Measurements from ENCODE around the gene RAB38.

Gene RAB38

GRCh38 chr11:88104408-88104807 is 70.8 kb downstream of the RAB38 start:
- H3K27ac ChIP-seq (ENCODE audit: low read depth, low read length), result no peak overlapping the region
- H3K4me1 ChIP-seq (ENCODE audit: insufficient read depth, low read length), result peaks cover 5% of the 10 kb centered on the region
- H3K9me3 ChIP-seq (ENCODE audit: insufficient read depth, low read depth, low read length), result no peaks in the 10 kb centered on the region; the same call in 1 of the 2 replicates
- H3K36me3 ChIP-seq (ENCODE audit: insufficient read depth, low read length), result no peaks in the 10 kb centered on the region
- no peak overlapping the region for H3K4me3 ChIP-seq (ENCODE audit: low read length)
- H3K9ac ChIP-seq (ENCODE audit: low read depth, low read length), result no peak overlapping the region
- H3K27me3 ChIP-seq (ENCODE audit: insufficient read depth, low read length), result no peaks in the 10 kb centered on the region

- 70% methylated on average over 9 of the region's 9 CpGs for WGBS
- Histone ChIP-seq H3K4me1 (ENCODE audit: insufficient read depth, low read length) (peaks cover 5% of the 10 kb centered on the region), H3K9me3 (ENCODE audit: insufficient read depth, low read depth, low read length) (no peaks in the 10 kb centered on the region), H3K4me3 (ENCODE audit: low read length) (no peak overlapping the region), H3K36me3 (ENCODE audit: insufficient read depth, low read length) (no peaks in the 10 kb centered on the region), H3K27me3 (ENCODE audit: insufficient read depth, low read length) (no peaks in the 10 kb centered on the region), H3K9ac (ENCODE audit: low read depth, low read length) (no peak overlapping the region), H3K27ac (ENCODE audit: low read depth, low read length) (no peak overlapping the region; the same call in 1 of the 2 replicates)
Observed at GRCh38 chr11:88103337-88104206, 71.7 kb downstream of the RAB38 start.

- Histone ChIP-seq H3K9me3 (ENCODE audit: insufficient read depth, low read depth, low read length) (no peaks in the 10 kb centered on the region), H3K4me1 (ENCODE audit: insufficient read depth, low read length) (peaks cover 5% of the 10 kb centered on the region), H3K27me3 (ENCODE audit: insufficient read depth, low read length) (no peaks in the 10 kb centered on the region), H3K27ac (ENCODE audit: low read depth, low read length) (no peak overlapping the region), H3K9ac (ENCODE audit: low read depth, low read length) (no peak overlapping the region), H3K36me3 (ENCODE audit: insufficient read depth, low read length) (no peaks in the 10 kb centered on the region), H3K4me3 (ENCODE audit: low read length) (no peak overlapping the region)
- 92% methylated on average over 3 of the region's 3 CpGs for WGBS
Observed at GRCh38 chr11:88102598-88102934, 72.7 kb downstream of the RAB38 start.

- H3K4me1 ChIP-seq (ENCODE audit: insufficient read depth, low read length), result peaks cover 5% of the 10 kb centered on the region
- no peak overlapping the region for H3K9ac ChIP-seq (ENCODE audit: low read depth, low read length)
- no peak overlapping the region for H3K27ac ChIP-seq (ENCODE audit: low read depth, low read length)
- H3K27me3 ChIP-seq (ENCODE audit: insufficient read depth, low read length), result no peaks in the 10 kb centered on the region
- H3K9me3 ChIP-seq (ENCODE audit: insufficient read depth, low read depth, low read length), result no peaks in the 10 kb centered on the region
- 63% methylated on average over 3 of the region's 3 CpGs for WGBS
- H3K36me3 ChIP-seq (ENCODE audit: insufficient read depth, low read length), result no peaks in the 10 kb centered on the region
- H3K4me3 ChIP-seq (ENCODE audit: low read length), result no peak overlapping the region
Observed at GRCh38 chr11:88101881-88102597, 73.2 kb downstream of the RAB38 start.

- Histone ChIP-seq H3K4me1 (ENCODE audit: insufficient read depth, low read length) (peaks cover 5% of the 10 kb centered on the region), H3K27me3 (ENCODE audit: insufficient read depth, low read length) (no peaks in the 10 kb centered on the region), H3K9me3 (ENCODE audit: insufficient read depth, low read depth, low read length) (no peaks in the 10 kb centered on the region), H3K9ac (ENCODE audit: low read depth, low read length) (no peak overlapping the region), H3K36me3 (ENCODE audit: insufficient read depth, low read length) (no peaks in the 10 kb centered on the region), H3K27ac (ENCODE audit: low read depth, low read length) (no peak overlapping the region), H3K4me3 (ENCODE audit: low read length) (no peak overlapping the region)
- WGBS, result 91% methylated on average over 5 of the region's 6 CpGs
Observed at GRCh38 chr11:88100151-88100550, 75.1 kb downstream of the RAB38 start.

GRCh38 chr11:88098289-88098688 is 77.0 kb downstream of the RAB38 start:
- H3K4me3 ChIP-seq (ENCODE audit: low read length), result no peak overlapping the region
- no peaks in the 10 kb centered on the region for H3K27me3 ChIP-seq (ENCODE audit: insufficient read depth, low read length)
- no peak overlapping the region for H3K9ac ChIP-seq (ENCODE audit: low read depth, low read length)
- H3K4me1 ChIP-seq (ENCODE audit: insufficient read depth, low read length), result peaks cover 2% of the 10 kb centered on the region
- H3K36me3 ChIP-seq (ENCODE audit: insufficient read depth, low read length), result no peaks in the 10 kb centered on the region
- no peak overlapping the region for H3K27ac ChIP-seq (ENCODE audit: low read depth, low read length)
- no peaks in the 10 kb centered on the region for H3K9me3 ChIP-seq (ENCODE audit: insufficient read depth, low read depth, low read length)

- Histone ChIP-seq H3K27ac (ENCODE audit: low read depth, low read length) (no peak overlapping the region), H3K4me1 (ENCODE audit: insufficient read depth, low read length) (no peaks in the 10 kb centered on the region), H3K36me3 (ENCODE audit: insufficient read depth, low read length) (no peaks in the 10 kb centered on the region), H3K9ac (ENCODE audit: low read depth, low read length) (no peak overlapping the region), H3K4me3 (ENCODE audit: low read length) (no peak overlapping the region), H3K9me3 (ENCODE audit: insufficient read depth, low read depth, low read length) (peaks cover 10% of the 10 kb centered on the region), H3K27me3 (ENCODE audit: insufficient read depth, low read length) (no peaks in the 10 kb centered on the region)
- 96% methylated on average over 1 of the region's 1 CpG for WGBS
Observed at GRCh38 chr11:88089134-88089533, 86.1 kb downstream of the RAB38 start.

- 95% methylated on average over 3 of the region's 3 CpGs for WGBS
- Histone ChIP-seq H3K4me3 (ENCODE audit: low read length) (no peak overlapping the region), H3K27ac (ENCODE audit: low read depth, low read length) (no peak overlapping the region)
Observed at GRCh38 chr11:88087337-88087736, 87.9 kb downstream of the RAB38 start.

GRCh38 chr11:88086297-88086696 is 88.9 kb downstream of the RAB38 start:
- no peaks in the 10 kb centered on the region for H3K36me3 ChIP-seq (ENCODE audit: insufficient read depth, low read length)
- 89% methylated on average over 2 of the region's 2 CpGs for WGBS
- H3K9me3 ChIP-seq (ENCODE audit: insufficient read depth, low read depth, low read length), result peaks cover 10% of the 10 kb centered on the region
- H3K27me3 ChIP-seq (ENCODE audit: insufficient read depth, low read length), result no peaks in the 10 kb centered on the region
- no peak overlapping the region for H3K4me3 ChIP-seq (ENCODE audit: low read length)
- no peak overlapping the region for H3K27ac ChIP-seq (ENCODE audit: low read depth, low read length)
- no peaks in the 10 kb centered on the region for H3K4me1 ChIP-seq (ENCODE audit: insufficient read depth, low read length)
- no peak overlapping the region for H3K9ac ChIP-seq (ENCODE audit: low read depth, low read length)

More at GRCh38 chr11:88087337-88087736, 87.9 kb downstream of the RAB38 start:
- no peaks in the 10 kb centered on the region for H3K27me3 ChIP-seq (ENCODE audit: insufficient read depth, low read length)
- H3K9ac ChIP-seq (ENCODE audit: low read depth, low read length), result no peak overlapping the region
- no peaks in the 10 kb centered on the region for H3K4me1 ChIP-seq (ENCODE audit: insufficient read depth, low read length)
- no peaks in the 10 kb centered on the region for H3K36me3 ChIP-seq (ENCODE audit: insufficient read depth, low read length)
- peaks cover 10% of the 10 kb centered on the region for H3K9me3 ChIP-seq (ENCODE audit: insufficient read depth, low read depth, low read length)

GRCh38 chr11:88070437-88070836 is 104.8 kb downstream of the RAB38 start:
- Histone ChIP-seq H3K27me3 (ENCODE audit: insufficient read depth, low read length) (no peaks in the 10 kb centered on the region), H3K4me1 (ENCODE audit: insufficient read depth, low read length) (no peaks in the 10 kb centered on the region), H3K4me3 (ENCODE audit: low read length) (no peak overlapping the region), H3K9me3 (ENCODE audit: insufficient read depth, low read depth, low read length) (peaks cover 9% of the 10 kb centered on the region), H3K27ac (ENCODE audit: low read depth, low read length) (no peak overlapping the region), H3K36me3 (ENCODE audit: insufficient read depth, low read length) (no peaks in the 10 kb centered on the region), H3K9ac (ENCODE audit: low read depth, low read length) (no peak overlapping the region)
- WGBS, result 100% methylated on average over 1 of the region's 1 CpG

- Histone ChIP-seq H3K27me3 (ENCODE audit: insufficient read depth, low read length) (no peaks in the 10 kb centered on the region), H3K36me3 (ENCODE audit: insufficient read depth, low read length) (no peaks in the 10 kb centered on the region), H3K4me3 (ENCODE audit: low read length) (no peak overlapping the region), H3K4me1 (ENCODE audit: insufficient read depth, low read length) (no peaks in the 10 kb centered on the region), H3K9me3 (ENCODE audit: insufficient read depth, low read depth, low read length) (peaks cover 9% of the 10 kb centered on the region), H3K9ac (ENCODE audit: low read depth, low read length) (no peak overlapping the region), H3K27ac (ENCODE audit: low read depth, low read length) (no peak overlapping the region)
- 93% methylated on average over 27 of the region's 27 CpGs for WGBS
Observed at GRCh38 chr11:88068848-88069554, 106.2 kb downstream of the RAB38 start.

Data from HUES64 (cell line).